ENCODE measurements around the gene PARD3B.

DNA sequence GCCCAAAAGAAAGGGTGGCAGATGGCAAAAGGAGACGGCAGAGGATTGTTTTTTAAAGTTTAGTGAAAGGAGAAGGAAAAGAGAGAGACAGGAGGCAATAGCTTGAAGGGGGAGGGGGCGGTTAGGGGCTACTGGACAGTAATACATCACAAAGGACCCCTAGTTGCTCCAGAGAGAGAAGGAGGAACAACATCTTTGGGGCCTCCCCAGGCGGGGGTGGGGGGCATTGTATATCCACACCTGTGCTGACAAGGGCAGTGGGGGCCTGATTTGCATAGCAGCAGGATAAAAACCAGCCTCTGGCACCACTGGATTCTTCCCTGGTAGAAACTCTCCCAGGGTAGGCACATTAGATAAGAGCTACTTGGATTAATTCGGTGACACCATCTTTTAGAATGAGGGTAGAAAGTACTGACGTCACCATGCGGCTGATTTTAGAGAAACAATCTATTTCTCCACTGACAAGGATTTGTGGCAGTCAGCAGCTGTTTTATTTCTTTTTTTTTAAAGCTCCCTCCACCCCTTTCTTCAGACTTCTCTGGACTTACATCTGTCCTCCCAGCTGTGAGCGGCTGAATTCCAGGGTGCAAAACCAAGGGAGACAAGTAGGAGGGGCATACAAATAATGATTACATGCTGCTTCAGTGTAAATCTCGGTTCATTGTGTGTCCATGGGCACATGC lies 937.3 kb downstream of the PARD3B start:
- TF ChIP-seq, protein P1, sequence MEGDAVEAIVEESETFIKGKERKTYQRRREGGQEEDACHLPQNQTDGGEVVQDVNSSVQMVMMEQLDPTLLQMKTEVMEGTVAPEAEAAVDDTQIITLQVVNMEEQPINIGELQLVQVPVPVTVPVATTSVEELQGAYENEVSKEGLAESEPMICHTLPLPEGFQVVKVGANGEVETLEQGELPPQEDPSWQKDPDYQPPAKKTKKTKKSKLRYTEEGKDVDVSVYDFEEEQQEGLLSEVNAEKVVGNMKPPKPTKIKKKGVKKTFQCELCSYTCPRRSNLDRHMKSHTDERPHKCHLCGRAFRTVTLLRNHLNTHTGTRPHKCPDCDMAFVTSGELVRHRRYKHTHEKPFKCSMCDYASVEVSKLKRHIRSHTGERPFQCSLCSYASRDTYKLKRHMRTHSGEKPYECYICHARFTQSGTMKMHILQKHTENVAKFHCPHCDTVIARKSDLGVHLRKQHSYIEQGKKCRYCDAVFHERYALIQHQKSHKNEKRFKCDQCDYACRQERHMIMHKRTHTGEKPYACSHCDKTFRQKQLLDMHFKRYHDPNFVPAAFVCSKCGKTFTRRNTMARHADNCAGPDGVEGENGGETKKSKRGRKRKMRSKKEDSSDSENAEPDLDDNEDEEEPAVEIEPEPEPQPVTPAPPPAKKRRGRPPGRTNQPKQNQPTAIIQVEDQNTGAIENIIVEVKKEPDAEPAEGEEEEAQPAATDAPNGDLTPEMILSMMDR (IDR thresholded peaks at IDR 0.05) = no peak
- no peak for TF ChIP-seq POLR2A (IDR thresholded peaks at IDR 0.05)
